GM19043 (cell line): ENCODE measurements around the gene CRB1.
"Not testable (repeated sequence)": the region's sequence is repeated elsewhere in the genome, so short reads cannot be mapped to it uniquely, and the experiment has no call there.

Experiments
- ATAC-seq: cut with Tn5 transposase; IDR thresholded peaks from one replicate; pipeline ENCODE4 v1.9.1; 2021; ENCODE audit warnings: low read depth; ENCODE audit not compliant: unreplicated experiment

The CRB1 gene

GRCh38 chr1:197448121-197448779 lies 180.2 kb downstream of the CRB1 start:
- ATAC-seq = no peak

GRCh38 chr1:197451381-197451780 lies 183.3 kb downstream of the CRB1 start:
- no peak for ATAC-seq

GRCh38 chr1:197453376-197454058 lies 185.5 kb downstream of the CRB1 start:
- ATAC-seq = no peak

- ATAC-seq = no peak
Observed at GRCh38 chr1:197462539-197462938, 194.5 kb downstream of the CRB1 start.

- ATAC-seq = no peak
Observed at GRCh38 chr1:197463142-197463541, 195.1 kb downstream of the CRB1 start.

GRCh38 chr1:197464044-197464443 lies 196.0 kb downstream of the CRB1 start:
- ATAC-seq = no peak

- ATAC-seq = no peak
Observed at GRCh38 chr1:197465528-197466327, 197.7 kb downstream of the CRB1 start.

GRCh38 chr1:197466813-197467212 lies 198.8 kb downstream of the CRB1 start:
- no peak for ATAC-seq

GRCh38 chr1:197467881-197468280 lies 199.8 kb downstream of the CRB1 start:
- ATAC-seq = no peak

- ATAC-seq = no peak
Observed at GRCh38 chr1:197468543-197469175, 200.6 kb downstream of the CRB1 start.

GRCh38 chr1:197469620-197470210 lies 201.7 kb downstream of the CRB1 start:
- ATAC-seq = no peak

GRCh38 chr1:197470330-197470729 lies 202.3 kb downstream of the CRB1 start:
- ATAC-seq = no peak

GRCh38 chr1:197471248-197471985 lies 203.4 kb downstream of the CRB1 start:
- ATAC-seq = no peak

GRCh38 chr1:197472141-197472540 lies 204.1 kb downstream of the CRB1 start:
- ATAC-seq = no peak

GRCh38 chr1:197480446-197480845 lies 212.4 kb downstream of the CRB1 start:
- no peak for ATAC-seq

GRCh38 chr1:197481101-197481500 lies 213.0 kb downstream of the CRB1 start:
- no peak for ATAC-seq

GRCh38 chr1:197485790-197486189 lies 217.7 kb downstream of the CRB1 start:
- ATAC-seq = no peak

- ATAC-seq = no peak
Observed at GRCh38 chr1:197486946-197487345, 218.9 kb downstream of the CRB1 start.

- not testable (repeated sequence) for ATAC-seq
Observed at GRCh38 chr1:197491505-197491904, 223.5 kb downstream of the CRB1 start.

GRCh38 chr1:197496722-197497121 lies 228.7 kb downstream of the CRB1 start:
- no peak for ATAC-seq
